ENCODE results near the gene CFAP100.

- TF ChIP-seq CTCF (IDR thresholded peaks at IDR 0.05; ENCODE audit: low read depth, low read length): no peak
- TF ChIP-seq EZH2phosphoT487 (IDR thresholded peaks at IDR 0.05; ENCODE audit: low read depth): no peak
Observed at GRCh38 chr3:126451511-126451910, 56.8 kb downstream of the CFAP100 start.
